SK-N-SH (cell line): ENCODE data around the gene MGLL. TPM values are rescaled to one million over a fixed set of nuclear protein-coding genes. Genes with fewer than 3 reads are reported as not detected.
A peak's percentile ranks its signal among the peaks of the same experiment; 100 is the strongest.

ENCODE experiments used
- CTCF ChIA-PET: fragments of 300-600, 350-600 bp; formaldehyde crosslinking; extraction: SDS; loops from one replicate; lab custom pipeline; 2021; lab: Yijun Ruan, JAX
- POLR2A ChIA-PET: fragments of 350-600 bp; sonication (Branson Sonifier 250); formaldehyde crosslinking; extraction: SDS; loops from one replicate; lab custom pipeline; 2020; ENCODE audit warnings: antibody characterized with exemption, inconsistent platforms; lab: Yijun Ruan, JAX
- DNase-seq: peaks from one replicate; pipeline ENCODE4 v3.0.0; 2012
- H2AFZ ChIP-seq: fragments of 200-600 bp; sonication (generic); 2 replicates; pipeline ENCODE4 v1.8.1; 2016; ENCODE audit warnings: antibody characterized with exemption, mild to moderate bottlenecking, low read depth
- H3F3A ChIP-seq: fragments of 200-600 bp; sonication (generic); replicated peaks from 2 replicates; pipeline ENCODE3; 2016; ENCODE audit warnings: antibody characterized with exemption, mild to moderate bottlenecking; ENCODE audit not compliant: insufficient read depth
- H3K27ac ChIP-seq, 2 experiments: fragments of 200-500 bp in 1 of 2; fragments of 200-600 bp in 1 of 2; sonication (Bioruptor generic) in 1 of 2; sonication (generic), shearing (Covaris generic) in 1 of 2; 2 replicates each; pipeline versions ENCODE4 v1.5.1 to v1.6.1; 2014 to 2016; ENCODE audit warnings: low read depth in 2 of 2, inconsistent platforms in 1 of 2, low read length in 1 of 2, mild to moderate bottlenecking in 1 of 2, mixed read lengths in 1 of 2
- H3K27me3 ChIP-seq: fragments of 200-600 bp; sonication (generic), shearing (Covaris generic); 2 replicates; pipeline ENCODE4 v1.6.1; 2016; ENCODE audit warnings: mixed run types; ENCODE audit not compliant: insufficient read depth
- H3K36me3 ChIP-seq, 2 experiments: fragments of 200-500 bp in 1 of 2; fragments of 200-600 bp in 1 of 2; sonication (Bioruptor generic) in 1 of 2; sonication (generic) in 1 of 2; replicated peaks in 1 of 2; 2 replicates each; pipeline versions ENCODE3 to v1.5.1; 2014 to 2016; ENCODE audit warnings: low read length in 1 of 2, mild to moderate bottlenecking in 1 of 2; ENCODE audit not compliant: insufficient read depth in 2 of 2, control insufficient read depth in 1 of 2
- H3K4me1 ChIP-seq, 2 experiments: fragments of 200-500 bp in 1 of 2; fragments of 200-600 bp in 1 of 2; sonication (Bioruptor generic) in 1 of 2; sonication (generic), shearing (Covaris generic) in 1 of 2; 2 replicates each; pipeline versions ENCODE4 v1.5.1 to v1.6.1; 2014 to 2016; ENCODE audit warnings: low read depth in 1 of 2, low read length in 1 of 2, mixed run types in 1 of 2; ENCODE audit not compliant: insufficient read depth in 2 of 2, control insufficient read depth in 1 of 2
- H3K4me2 ChIP-seq: fragments of 200-600 bp; sonication (generic), shearing (Covaris generic); 2 replicates; pipeline ENCODE4 v1.6.1; 2017; ENCODE audit warnings: mixed run types
- H3K4me3 ChIP-seq, 2 experiments: fragments of 200-500 bp in 1 of 2; fragments of 200-600 bp in 1 of 2; sonication (Bioruptor generic) in 1 of 2; sonication (generic), shearing (Covaris generic) in 1 of 2; 2 replicates each; pipeline versions ENCODE4 v1.5.1 to v1.8.1; 2014 to 2016; ENCODE audit warnings: low read depth in 2 of 2, inconsistent platforms in 1 of 2, low read length in 1 of 2, mild to moderate bottlenecking in 1 of 2, mixed read lengths in 1 of 2, moderate library complexity in 1 of 2
- H3K79me2 ChIP-seq: fragments of 200-600 bp; sonication (generic); 2 replicates; pipeline ENCODE4 v1.8.1; 2017; ENCODE audit warnings: mild to moderate bottlenecking; ENCODE audit not compliant: insufficient read depth
- H3K9ac ChIP-seq: fragments of 200-600 bp; sonication (generic); 2 replicates; pipeline ENCODE4 v1.6.1; 2017; ENCODE audit warnings: mixed run types
- H3K9me2 ChIP-seq: fragments of 200-600 bp; sonication (generic); 2 replicates; pipeline ENCODE4 v1.6.1; 2017; ENCODE audit warnings: mixed run types
- H3K9me3 ChIP-seq: fragments of 200-600 bp; sonication (generic); 2 replicates; pipeline ENCODE4 v1.6.1; 2017; ENCODE audit warnings: mixed run types, mild to moderate bottlenecking, moderate library complexity
- H4K20me1 ChIP-seq: fragments of 200-600 bp; sonication (generic); 2 replicates; pipeline ENCODE4 v1.6.1; 2017; ENCODE audit warnings: mild to moderate bottlenecking, mixed run types; ENCODE audit not compliant: insufficient read depth
- CHD2 ChIP-seq: fragments of 150-350 bp; IDR thresholded peaks from 2 replicates; pipeline ENCODE4 v1.6.1; 2018; ENCODE audit warnings: low read length; ENCODE audit not compliant: partially characterized antibody
- CTCF ChIP-seq: fragments of 200-600 bp; sonication (generic); IDR thresholded peaks from 2 replicates; pipeline ENCODE4 v1.6.1; 2017; ENCODE audit warnings: antibody characterized with exemption, mild to moderate bottlenecking, moderate library complexity
- EP300 ChIP-seq, 2 experiments: IDR thresholded peaks; 2 replicates each; pipeline versions ENCODE4 v1.4.0 to v1.6.1; 2012; ENCODE audit warnings: borderline replicate concordance in 1 of 2, low read depth in 1 of 2, low read length in 1 of 2
- FOSL2 ChIP-seq: IDR thresholded peaks from 2 replicates; pipeline ENCODE4 v1.4.0; 2012; ENCODE audit warnings: low read depth, mild to moderate bottlenecking, moderate library complexity, borderline replicate concordance
- FOXJ3 ChIP-seq: sonication (generic); formaldehyde crosslinking; IDR thresholded peaks from 2 replicates; pipeline ENCODE4 v1.5.1; 2020; ENCODE audit warnings: mild to moderate bottlenecking, missing genetic modification reagents
- GATA2 ChIP-seq: sonication (generic); formaldehyde crosslinking; IDR thresholded peaks from 2 replicates; pipeline ENCODE4 v1.5.0; 2020; ENCODE audit warnings: mild to moderate bottlenecking, missing genetic modification reagents
- JUND ChIP-seq: IDR thresholded peaks from 2 replicates; pipeline ENCODE4 v1.4.0; 2012
- MXI1 ChIP-seq: IDR thresholded peaks from 2 replicates; pipeline ENCODE4 v1.6.1; 2012; ENCODE audit warnings: mild to moderate bottlenecking, low read depth, low read length, improper control_type of control experiment
- NFIC ChIP-seq: IDR thresholded peaks from 2 replicates; pipeline ENCODE4 v1.4.0; 2012; ENCODE audit warnings: borderline replicate concordance
- NRF1 ChIP-seq: IDR thresholded peaks from 2 replicates; pipeline ENCODE4 v1.6.1; 2012; ENCODE audit warnings: low read depth, mild to moderate bottlenecking, low read length
- PBX3 ChIP-seq: IDR thresholded peaks from 2 replicates; pipeline ENCODE4; 2012
- RAD21 ChIP-seq: IDR thresholded peaks from 2 replicates; pipeline ENCODE4 v1.6.1; 2012; ENCODE audit warnings: mild to moderate bottlenecking, low read length
- RFX5 ChIP-seq: IDR thresholded peaks from 2 replicates; pipeline ENCODE4 v1.6.1; 2012; ENCODE audit warnings: mild to moderate bottlenecking, improper control_type of control experiment, low read length
- SMC3 ChIP-seq: IDR thresholded peaks from 2 replicates; pipeline ENCODE4 v1.6.1; 2012; ENCODE audit warnings: low read depth, low read length, improper control_type of control experiment
- TAF1 ChIP-seq: IDR thresholded peaks from 2 replicates; pipeline ENCODE4 v1.6.1; 2012; ENCODE audit warnings: low read depth, mild to moderate bottlenecking, low read length, moderate library complexity, borderline replicate concordance
- TCF12 ChIP-seq: IDR thresholded peaks from 2 replicates; pipeline ENCODE4 v1.4.0; 2012
- YY1 ChIP-seq: IDR thresholded peaks from 2 replicates; pipeline ENCODE4 v1.4.0; 2012; ENCODE audit warnings: low read depth, mild to moderate bottlenecking
- WGBS: methylation state at CpG from one replicate; pipeline ENCODE4 v1.1.6; 2017; ENCODE audit warnings: low lambda C conversion rate; 5-methylcytosine and 5-hydroxymethylcytosine counted together
- polyA plus RNA-seq, 3 experiments: library from polyadenylated mRNA; depleted of rRNA; stranded (reverse); fragments of >200 nt; gene quantifications; 2 replicates each; pipeline ENCODE4 v1.2.3, GENCODE V29; 2012

MGLL gene
- polyA plus RNA-seq, 1 of the 3 experiments (the other 2 are of a cell fraction) = 2.2 TPM

GRCh38 chr3:127804141-127804540, 18.2 kb downstream of the MGLL start:
- H4K20me1 ChIP-seq = no peaks in the 10 kb centered on the region
- no peaks in the 10 kb centered on the region for H3K27me3 ChIP-seq
- H3K4me2 ChIP-seq = no peak overlapping the region
- peaks cover 13% of the 10 kb centered on the region for H3F3A ChIP-seq
- no peaks in the 10 kb centered on the region for H3K9me2 ChIP-seq
- H3K79me2 ChIP-seq = no peaks in the 10 kb centered on the region
- no peak overlapping the region for H2AFZ ChIP-seq
- CTCF ChIA-PET = no interaction called here
- H3K4me1 ChIP-seq = peaks cover 5 to 28% of the 10 kb centered on the region in 2 experiments; a peak in 3 of 4 replicates
- no peak overlapping the region for H3K4me3 ChIP-seq
- POLR2A ChIA-PET = no interaction called here
- TF ChIP-seq EP300 (IDR thresholded peaks at IDR 0.05; ENCODE audit: borderline replicate concordance in 1 of 2, low read depth in 1 of 2, low read length in 1 of 2) (no peak), MXI1 (no peak), RAD21 (no peak), FOSL2 (no peak), NRF1 (no peak), FOXJ3 (no peak), GATA2 (CRISPR knock-in tag) (no peak), CTCF (no peak), RFX5 (no peak), SMC3 (no peak), TAF1 (no peak), YY1 (no peak), PBX3 (no peak), CHD2 (no peak)
- no peak for DNase-seq
- WGBS = 89% methylated on average over 2 of the region's 9 CpGs
- H3K36me3 ChIP-seq = no peaks in the 10 kb centered on the region
- no peaks in the 10 kb centered on the region for H3K9me3 ChIP-seq
- no peak overlapping the region for H3K9ac ChIP-seq
- peak overlapping the region in 1 of 2 experiments; percentile 41; a peak in 1 of 4 replicates for H3K27ac ChIP-seq

- H3K36me3 ChIP-seq = no peaks in the 10 kb centered on the region
- peak overlapping the region in 1 of 2 experiments; percentile 41; a peak in 3 of 4 replicates for H3K27ac ChIP-seq
- no peak overlapping the region for H3K4me2 ChIP-seq
- peaks cover 13% of the 10 kb centered on the region for H3F3A ChIP-seq
- no peak overlapping the region for H2AFZ ChIP-seq
- H3K9me2 ChIP-seq = no peaks in the 10 kb centered on the region
- ChIA-PET CTCF (interaction anchor here (1.3 kb wide), 1 partner anchor 20 kb away, joined by 3 read pairs; no protein-coding TSS in a partner anchor), POLR2A (no interaction called here)
- no peak overlapping the region for H3K9ac ChIP-seq
- 30% methylated on average over 4 of the region's 4 CpGs for WGBS
- H3K9me3 ChIP-seq = no peaks in the 10 kb centered on the region
- DNase-seq = no peak
- H3K4me3 ChIP-seq = no peak overlapping the region
- no peaks in the 10 kb centered on the region for H4K20me1 ChIP-seq
- peaks cover 5 to 33% of the 10 kb centered on the region in 2 experiments; a peak in 3 of 4 replicates for H3K4me1 ChIP-seq
- TF ChIP-seq JUND = peak; percentile 78
- TF ChIP-seq TCF12 = peak; percentile 76
- no peak for TF ChIP-seq FOXJ3
- 0 out of 2 replicates have a peak, but pooled peaks have one; percentile 28 for TF ChIP-seq NFIC
- peak; percentile 52 for TF ChIP-seq PBX3
- TF ChIP-seq YY1 = no peak
- peak in 1 of 2 experiments; percentile 60; a peak in 1 of 4 replicates for TF ChIP-seq EP300 (IDR thresholded peaks at IDR 0.05; ENCODE audit: borderline replicate concordance in 1 of 2, low read depth in 1 of 2, low read length in 1 of 2)
- peak; percentile 82; the same call in 1 of the 2 replicates for TF ChIP-seq FOSL2
- no peaks in the 10 kb centered on the region for H3K27me3 ChIP-seq
- H3K79me2 ChIP-seq = no peaks in the 10 kb centered on the region
These were observed 18.7 kb downstream of the MGLL start for GRCh38 chr3:127803619-127804018.
